ENCODE data around the gene GNAO1.

The GNAO1 gene

GRCh38 chr16:56282451-56282850, 91.2 kb downstream of the GNAO1 start:
- no peak for DNase-seq

GRCh38 chr16:56284521-56284920, 93.2 kb downstream of the GNAO1 start:
- no peak for DNase-seq

- peak in 2 of 58 donors; percentile 45 to 80 for DNase-seq
These were observed 95.5 kb downstream of the GNAO1 start for GRCh38 chr16:56286809-56287208.

GRCh38 chr16:56288019-56288418, 96.7 kb downstream of the GNAO1 start:
- no peak for DNase-seq

GRCh38 chr16:56289416-56289815, 98.1 kb downstream of the GNAO1 start:
- DNase-seq = no peak

GRCh38 chr16:56289862-56290261, 98.6 kb downstream of the GNAO1 start:
- no peak for DNase-seq

GRCh38 chr16:56294014-56294413, 102.7 kb downstream of the GNAO1 start:
- no peak for DNase-seq

GRCh38 chr16:56294579-56294978, 103.3 kb downstream of the GNAO1 start:
- no peak for DNase-seq

GRCh38 chr16:56295059-56295665, 103.9 kb downstream of the GNAO1 start:
- DNase-seq = no peak

- peak in 40 of 58 donors; percentile 27 to 92 (median 61) for DNase-seq
These were observed 104.6 kb downstream of the GNAO1 start for GRCh38 chr16:56295739-56296527.

GRCh38 chr16:56297684-56298083, 106.4 kb downstream of the GNAO1 start:
- DNase-seq = no peak

GRCh38 chr16:56298116-56298515, 106.8 kb downstream of the GNAO1 start:
- no peak for DNase-seq

- peak in 57 of 58 donors; percentile 30 to 93 (median 80) for DNase-seq
These were observed 107.8 kb downstream of the GNAO1 start for GRCh38 chr16:56298948-56299596.

- no peak for DNase-seq
These were observed 108.9 kb downstream of the GNAO1 start for GRCh38 chr16:56300242-56300623.

GRCh38 chr16:56300891-56301850, 109.9 kb downstream of the GNAO1 start:
- peak in 28 of 58 donors; percentile 19 to 79 (median 48) for DNase-seq

- no peak for DNase-seq
These were observed 111.2 kb downstream of the GNAO1 start for GRCh38 chr16:56302506-56302905.

GRCh38 chr16:56303066-56303715, 111.9 kb downstream of the GNAO1 start:
- peak in 14 of 58 donors; percentile 19 to 75 (median 43) for DNase-seq

- no peak for DNase-seq
These were observed 112.6 kb downstream of the GNAO1 start for GRCh38 chr16:56303880-56304279.

- peak in 30 of 58 donors; percentile 24 to 82 (median 44) for DNase-seq
These were observed 114.8 kb downstream of the GNAO1 start for GRCh38 chr16:56305956-56306565.
